MM.1S (cell line): ENCODE data around the gene MEG3.

Experiments used
- CTCF ChIP-seq: fragments of 300-600 bp; sonication (generic); IDR thresholded peaks from 2 replicates; pipeline ENCODE4 v1.5.1; 2016; ENCODE audit warnings: antibody characterized with exemption, low read length, mixed read lengths
- EZH2phosphoT487 ChIP-seq: fragments of 300-600 bp; sonication (generic); IDR thresholded peaks from 2 replicates; pipeline ENCODE4 v1.6.1; 2018; ENCODE audit warnings: antibody characterized with exemption, low read length

- no peak for TF ChIP-seq EZH2phosphoT487
- no peak for TF ChIP-seq CTCF
Measured at GRCh38 chr14:100864960-100865681, 39.2 kb downstream of the MEG3 start.
